GM12865 (cell line): ENCODE measurements around the gene XKRX.

Source experiments
- DNase-seq: peaks from one replicate; pipeline ENCODE4 v3.0.0; 2010; ENCODE audit warnings: low read depth
- H3K4me3 ChIP-seq: 2 replicates; pipeline ENCODE4 v1.5.1; 2011; ENCODE audit warnings: mild to moderate bottlenecking, low read depth, low read length, control low read depth
- CTCF ChIP-seq: IDR thresholded peaks from 2 replicates; pipeline ENCODE4 v1.5.1; 2011; ENCODE audit warnings: low read length, control low read depth, low read depth, inconsistent platforms; ENCODE audit not compliant: insufficient read depth; ENCODE audit errors: missing control alignments

The XKRX gene

GRCh38 chrX:100905620-100906019 lies 23.1 kb downstream of the XKRX start:
- no peak overlapping the region for H3K4me3 ChIP-seq
- TF ChIP-seq CTCF, result no peak
- no peak for DNase-seq

GRCh38 chrX:100904433-100904832 lies 24.3 kb downstream of the XKRX start:
- DNase-seq, result no peak
- TF ChIP-seq CTCF, result no peak
- no peak overlapping the region for H3K4me3 ChIP-seq

- H3K4me3 ChIP-seq, result no peak overlapping the region
- peak; percentile 44 for TF ChIP-seq CTCF
- DNase-seq, result peak; percentile 51
Measured at GRCh38 chrX:100895365-100896075, 33.2 kb downstream of the XKRX start.

GRCh38 chrX:100883654-100884053 lies 45.1 kb downstream of the XKRX start:
- H3K4me3 ChIP-seq, result no peak overlapping the region
- TF ChIP-seq CTCF, result no peak
- DNase-seq, result peak; percentile 35

- no peak overlapping the region for H3K4me3 ChIP-seq
- DNase-seq, result no peak
- TF ChIP-seq CTCF, result no peak
Measured at GRCh38 chrX:100880368-100880767, 48.3 kb downstream of the XKRX start.

- peak; percentile 1 for DNase-seq
- H3K4me3 ChIP-seq, result no peak within 1 kb of the TSS
- TF ChIP-seq CTCF, result no peak
Measured at GRCh38 chrX:100874325-100874724, 54.4 kb downstream of the XKRX start, which contains the start of gene NOX1. Gene NOX1 (minus strand): TSS chrX:100874359. CDS start chrX:100874139, 220 bp downstream.
